HG02642 (cell line): Measurements from ENCODE around the gene ACOT12.
A peak's percentile ranks its signal among the peaks of the same experiment; 100 is the strongest.
"Not testable (repeated sequence)": the region's sequence is repeated elsewhere in the genome, so short reads cannot be mapped to it uniquely, and the experiment has no call there.

Source experiments
- ATAC-seq: cut with Tn5 transposase; IDR thresholded peaks from one replicate; pipeline ENCODE4 v1.9.1; 2021; ENCODE audit warnings: mild to moderate bottlenecking; ENCODE audit not compliant: unreplicated experiment, poor library complexity

Gene ACOT12

DNA sequence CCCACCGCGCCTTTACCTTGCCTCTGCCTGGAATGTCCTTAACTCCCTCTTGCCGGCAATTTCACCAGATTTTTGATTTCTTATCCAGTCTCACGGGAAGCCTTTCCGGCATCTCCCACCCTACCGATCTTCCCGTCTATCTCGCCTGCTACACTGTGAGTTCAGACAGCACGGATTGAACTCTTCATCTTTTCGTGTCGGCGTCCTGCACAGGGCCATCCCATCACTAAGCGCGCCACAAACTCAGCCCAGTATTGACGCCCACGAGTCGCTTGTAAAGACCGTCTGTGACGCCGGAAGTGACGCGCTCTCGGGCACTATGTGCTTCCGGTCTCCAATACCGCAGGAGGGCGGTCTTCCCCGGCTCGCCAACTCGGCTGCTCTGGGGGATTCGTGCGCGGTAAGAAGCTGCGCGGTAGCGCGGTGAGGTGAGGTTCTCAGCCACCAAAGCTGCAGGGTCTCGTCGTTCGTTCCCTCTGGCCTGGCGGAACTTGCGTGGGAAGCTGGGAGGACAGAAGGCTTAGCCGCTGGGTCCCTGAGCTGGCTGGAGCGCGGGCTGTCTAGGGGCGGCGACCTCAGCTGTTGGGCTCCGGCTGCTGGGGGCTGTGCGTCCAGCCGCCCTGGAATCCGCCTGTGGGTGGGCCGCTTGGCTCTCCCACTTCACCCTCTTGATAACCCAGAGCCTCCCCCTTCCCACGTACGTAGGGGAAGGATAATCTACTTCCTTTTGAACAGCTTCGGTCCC is 92.5 kb downstream of the ACOT12 start, which contains the start of gene ZCCHC9:
Gene ZCCHC9, plus strand, starts transcription at position 317 of the 745 bp plus-strand sequence. CDS start 3,171 bp downstream, outside the sequence.
- ATAC-seq, result peak; percentile 97

DNA sequence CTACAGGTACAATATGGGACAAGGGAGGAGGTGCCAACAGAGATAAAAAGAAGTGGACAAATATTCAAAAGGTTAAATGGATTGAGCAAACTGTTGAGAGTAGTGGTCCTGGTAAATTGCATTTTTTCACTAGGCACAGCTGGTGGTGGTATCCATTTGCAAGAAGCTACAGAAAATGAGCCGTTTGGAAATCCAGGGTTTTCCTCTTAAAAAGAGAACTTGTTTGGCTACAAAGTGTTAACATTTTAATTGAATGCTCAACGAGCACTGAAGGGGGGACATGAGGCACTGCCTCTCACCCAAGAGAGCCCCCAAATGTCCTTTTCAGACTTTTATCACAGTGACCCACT is 93.0 kb downstream of the ACOT12 start:
- ATAC-seq, result no peak

DNA sequence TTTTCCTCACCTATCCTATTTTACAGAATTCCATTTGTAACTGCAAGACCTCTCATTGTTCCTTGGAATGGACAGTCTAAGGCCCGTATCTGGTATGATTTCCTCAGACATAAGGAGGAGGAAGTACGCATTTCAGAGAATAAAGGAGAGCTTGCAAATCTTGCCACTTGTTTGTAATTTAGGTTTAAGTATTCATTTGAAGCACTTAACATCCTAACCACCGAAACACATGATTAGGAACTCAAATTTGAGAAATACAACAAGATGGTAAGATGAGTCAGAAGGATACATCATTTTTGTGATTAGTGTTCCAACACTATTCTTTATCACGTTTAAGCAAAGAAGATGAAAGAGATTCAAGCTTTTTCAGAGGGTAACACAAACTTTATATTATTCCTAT is 96.4 kb downstream of the ACOT12 start:
- no peak for ATAC-seq

DNA sequence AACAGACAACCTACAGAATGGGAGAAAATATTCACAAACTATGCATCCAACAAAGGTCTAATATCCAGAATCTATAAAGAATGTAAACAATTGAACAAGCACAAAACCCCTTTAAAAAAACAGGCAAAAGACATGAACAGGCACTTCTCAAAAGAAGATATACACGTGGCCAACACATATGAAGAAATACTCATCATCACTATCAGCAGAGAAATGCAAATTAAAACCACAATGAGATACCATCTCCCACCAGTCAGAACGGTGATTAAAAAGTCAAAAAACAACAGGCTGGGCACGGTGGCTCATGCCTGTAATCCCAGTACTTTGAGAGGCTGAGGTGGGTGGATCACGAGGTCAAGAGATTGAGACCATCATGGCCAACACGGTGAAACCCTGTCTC is 99.9 kb downstream of the ACOT12 start:
- ATAC-seq, result not testable (repeated sequence)

DNA sequence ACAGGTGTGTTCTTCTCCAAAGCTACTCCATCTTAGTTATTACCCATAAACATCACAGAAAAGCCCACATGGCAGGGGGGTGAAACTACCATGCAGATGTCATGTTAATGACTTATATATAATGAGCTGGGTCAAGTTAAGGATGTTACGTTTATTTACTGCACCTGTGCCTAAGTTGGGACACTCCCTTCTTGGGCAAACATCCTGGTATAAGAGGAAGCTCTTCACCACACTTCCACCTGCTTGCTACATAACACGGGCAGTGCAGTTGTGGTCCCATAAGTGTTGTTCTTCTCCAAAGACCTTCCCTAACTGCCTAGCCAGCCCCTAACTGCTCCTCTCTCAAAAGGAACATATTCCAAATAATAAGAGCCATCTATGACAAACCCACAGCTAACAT is 101.8 kb downstream of the ACOT12 start:
- ATAC-seq, result no peak

DNA sequence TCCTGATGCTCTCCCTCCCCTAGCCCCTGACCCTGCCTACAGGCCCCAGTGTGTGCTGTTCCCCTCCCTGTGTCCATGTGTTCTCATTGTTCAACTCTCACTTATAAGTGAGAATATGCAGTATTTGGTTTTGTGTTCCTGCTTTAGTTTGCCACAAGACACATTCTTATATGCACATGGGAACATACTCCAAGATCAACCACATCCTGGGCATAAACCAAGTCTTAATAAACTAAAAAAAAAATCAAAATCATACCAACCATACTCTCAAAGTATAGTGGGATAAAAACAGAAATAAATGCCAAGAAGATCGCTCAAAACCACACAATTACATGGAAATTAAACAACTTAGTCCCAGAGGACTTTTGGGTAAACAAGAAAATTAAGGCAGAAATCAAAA is 103.8 kb downstream of the ACOT12 start:
- no peak for ATAC-seq

GRCh38 chr5:81288021-81288433 is 105.9 kb downstream of the ACOT12 start:
- ATAC-seq, result no peak

- ATAC-seq, result no peak
Measured at GRCh38 chr5:81286059-81286617, 107.8 kb downstream of the ACOT12 start.

- ATAC-seq, result no peak
Measured at GRCh38 chr5:81283976-81284375, 110.0 kb downstream of the ACOT12 start.
